Urinary bladder (tissue), 4 donors: ENCODE results near the gene LCN6. TPM values are rescaled to one million over a fixed set of nuclear protein-coding genes. Genes with fewer than 3 reads are reported as not detected.
"Not testable (repeated sequence)": the region's sequence is repeated elsewhere in the genome, so short reads cannot be mapped to it uniquely, and the experiment has no call there.

Source experiments
- DNase-seq: peaks from one replicate; pipeline ENCODE4 v3.0.0-alpha.2; 2015; ENCODE audit errors: extremely low spot score
- H3K27ac ChIP-seq: one replicate; pipeline ENCODE4 v1.5.1; 2013; ENCODE audit warnings: low read depth, mild to moderate bottlenecking, moderate library complexity
- H3K36me3 ChIP-seq: one replicate; pipeline ENCODE4 v1.6.1; 2013; ENCODE audit warnings: mild to moderate bottlenecking, moderate library complexity; ENCODE audit not compliant: insufficient read depth
- H3K4me1 ChIP-seq: one replicate; pipeline ENCODE4 v1.6.1; 2013; ENCODE audit warnings: mild to moderate bottlenecking, moderate library complexity; ENCODE audit not compliant: insufficient read depth
- H3K4me3 ChIP-seq: one replicate; pipeline ENCODE4 v1.5.1; 2013; ENCODE audit warnings: low read depth, low read length
- WGBS: extraction: QIAGEN DNeasy Blood & Tissue Kit; methylation state at CpG from one replicate; pipeline ENCODE4 v1.1.7; 2013; 5-methylcytosine and 5-hydroxymethylcytosine counted together
- polyA plus RNA-seq: library from polyadenylated mRNA; stranded (reverse); fragments of 200-250 nt; gene quantifications from one replicate; pipeline ENCODE4 v1.2.3, GENCODE V29; 2013
- total RNA-seq: library from RNA; depleted of rRNA; stranded (reverse); fragments of >200 nt; gene quantifications from one replicate; pipeline ENCODE4 v1.2.3, GENCODE V29; 2014
- donor health status: healthy with polysubstance abuse.
- donor health status: healthy.

The LCN6 gene
- total and polyA plus RNA-seq, 2 donors = 26.6 TPM; not detected in 1

GRCh38 chr9:136714893-136715274 is 33.4 kb downstream of the LCN6 start:
- 63% methylated on average over 8 of the region's 8 CpGs for WGBS
- Histone ChIP-seq H3K4me3 (no peak overlapping the region), H3K27ac (no peak overlapping the region), H3K4me1 (no peaks in the 10 kb centered on the region), H3K36me3 (no peaks in the 10 kb centered on the region)
- no peak for DNase-seq

- Histone ChIP-seq H3K4me1 (no peaks in the 10 kb centered on the region), H3K4me3 (no peak overlapping the region), H3K27ac (no peak overlapping the region), H3K36me3 (no peaks in the 10 kb centered on the region)
- WGBS = 73% methylated on average over 17 of the region's 17 CpGs
- no peak for DNase-seq
These were observed 34.0 kb downstream of the LCN6 start for GRCh38 chr9:136714096-136714892.

- no peak overlapping the region for H3K27ac ChIP-seq
- H3K4me3 ChIP-seq = no peak overlapping the region
- no peak for DNase-seq
- no peaks in the 10 kb centered on the region for H3K36me3 ChIP-seq
- no peaks in the 10 kb centered on the region for H3K4me1 ChIP-seq
- WGBS = 57% methylated on average over 8 of the region's 8 CpGs
These were observed 34.8 kb downstream of the LCN6 start for GRCh38 chr9:136713550-136713949.

- no peak overlapping the region for H3K27ac ChIP-seq
These were observed 35.4 kb downstream of the LCN6 start for GRCh38 chr9:136712690-136713544.

GRCh38 chr9:136711751-136712689 is 36.3 kb downstream of the LCN6 start, which contains the start of gene DIPK1B:
Gene DIPK1B (plus strand): TSS chr9:136712572. CDS start chr9:136712666, 94 bp downstream.
- 1% methylated on average over 115 of the region's 119 CpGs for WGBS

More at GRCh38 chr9:136712690-136713544, 35.4 kb downstream of the LCN6 start:
- no peaks in the 10 kb centered on the region for H3K4me1 ChIP-seq
- WGBS = 11% methylated on average over 56 of the region's 56 CpGs
- no peaks in the 10 kb centered on the region for H3K36me3 ChIP-seq
- no peak for DNase-seq
- H3K4me3 ChIP-seq = peak overlapping the region; percentile 47

GRCh38 chr9:136711219-136711648 is 37.1 kb downstream of the LCN6 start:
- WGBS = 35% methylated on average over 4 of the region's 4 CpGs
- not testable (repeated sequence) for H3K4me1 ChIP-seq, H3K4me3 ChIP-seq, DNase-seq, H3K27ac ChIP-seq, H3K36me3 ChIP-seq

More at GRCh38 chr9:136711751-136712689, 36.3 kb downstream of the LCN6 start, which contains the start of gene DIPK1B:
- no peak for DNase-seq
- no peak within 1 kb of the TSS for H3K27ac ChIP-seq
- H3K4me3 ChIP-seq = peak within 1 kb of the TSS; percentile 47
- H3K4me1 ChIP-seq = no peaks in the 10 kb centered on the region
- H3K36me3 ChIP-seq = no peaks in the 10 kb centered on the region

GRCh38 chr9:136710543-136710942 is 37.8 kb downstream of the LCN6 start:
- Histone ChIP-seq H3K27ac (no peak overlapping the region), H3K4me1 (no peaks in the 10 kb centered on the region), H3K4me3 (no peak overlapping the region), H3K36me3 (no peaks in the 10 kb centered on the region)
- 90% methylated on average over 7 of the region's 7 CpGs for WGBS
- DNase-seq = no peak

GRCh38 chr9:136709454-136710109 is 38.7 kb downstream of the LCN6 start:
- Histone ChIP-seq H3K4me3 (no peak overlapping the region), H3K27ac (no peak overlapping the region), H3K36me3 (no peaks in the 10 kb centered on the region), H3K4me1 (no peaks in the 10 kb centered on the region)
- no peak for DNase-seq
- 90% methylated on average over 24 of the region's 24 CpGs for WGBS

GRCh38 chr9:136707849-136708517 is 40.3 kb downstream of the LCN6 start:
- 79% methylated on average over 22 of the region's 22 CpGs for WGBS
- no peak overlapping the region for H3K4me3 ChIP-seq
- H3K36me3 ChIP-seq = no peaks in the 10 kb centered on the region
- no peak for DNase-seq
- no peaks in the 10 kb centered on the region for H3K4me1 ChIP-seq
- no peak overlapping the region for H3K27ac ChIP-seq

- no peaks in the 10 kb centered on the region for H3K4me1 ChIP-seq
- WGBS = 94% methylated on average over 7 of the region's 7 CpGs
- no peak for DNase-seq
- H3K36me3 ChIP-seq = no peaks in the 10 kb centered on the region
- H3K4me3 ChIP-seq = no peak overlapping the region
- H3K27ac ChIP-seq = no peak overlapping the region
These were observed 41.3 kb downstream of the LCN6 start for GRCh38 chr9:136707011-136707410.

GRCh38 chr9:136705564-136705963 is 42.8 kb downstream of the LCN6 start:
- WGBS = 59% methylated on average over 7 of the region's 7 CpGs
- no peak overlapping the region for H3K27ac ChIP-seq
- no peaks in the 10 kb centered on the region for H3K4me1 ChIP-seq
- DNase-seq = no peak
- no peaks in the 10 kb centered on the region for H3K36me3 ChIP-seq
- no peak overlapping the region for H3K4me3 ChIP-seq

GRCh38 chr9:136704741-136705140 is 43.6 kb downstream of the LCN6 start:
- not testable (repeated sequence) for H3K4me3 ChIP-seq, H3K27ac ChIP-seq, DNase-seq, H3K4me1 ChIP-seq, H3K36me3 ChIP-seq
- WGBS = 91% methylated on average over 8 of the region's 8 CpGs
